ENCODE results near the gene MUS81. TPM values are rescaled to one million over a fixed set of nuclear protein-coding genes. Genes with fewer than 3 reads are reported as not detected.

Gene MUS81
- total and polyA plus RNA-seq, 2 of the 13 experiments (the other 11 are each of a cell fraction or from before 2014, with no cell fraction given), result 25.6 to 30.2 TPM

DNA sequence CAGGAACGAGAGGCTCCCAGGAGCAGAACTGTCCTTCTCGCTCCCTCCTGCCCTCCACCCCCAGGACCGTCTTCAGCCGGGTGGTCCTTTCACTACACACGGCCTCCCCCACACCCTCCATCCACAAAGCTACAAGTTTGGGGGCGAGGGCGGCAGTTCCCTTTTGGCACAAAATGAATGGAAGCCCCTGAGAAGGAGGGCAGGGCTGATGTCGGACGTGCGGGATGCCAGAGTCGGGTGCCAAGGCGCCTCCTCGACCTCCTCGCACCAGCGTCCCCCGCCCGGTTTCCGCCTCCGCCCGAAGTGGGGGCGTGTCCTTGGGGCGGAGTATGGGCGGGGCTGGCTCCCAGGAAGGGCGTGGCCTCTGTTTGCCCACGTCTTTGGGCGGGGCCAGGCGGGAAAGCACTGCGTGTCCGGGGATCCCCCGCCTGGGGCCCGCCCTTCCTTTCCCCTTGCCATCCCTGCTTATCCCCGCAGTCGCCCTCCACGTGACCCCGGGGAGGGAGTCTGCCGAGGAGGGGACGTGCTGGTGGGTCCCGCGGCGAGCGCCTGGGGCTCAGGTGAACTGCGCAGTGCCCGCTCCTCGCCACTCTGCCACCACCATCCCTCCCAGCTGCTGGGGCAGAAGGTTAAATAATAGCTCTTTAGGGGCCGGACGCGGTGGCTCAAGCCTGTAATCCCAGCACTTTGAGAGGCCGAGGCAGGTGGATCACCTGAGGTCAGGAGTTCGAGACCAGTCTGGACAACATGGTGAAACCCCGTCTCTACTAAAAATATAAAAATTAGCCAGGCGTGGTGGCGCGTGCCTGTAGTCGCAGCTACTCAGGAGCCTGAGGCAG, 13.3 kb downstream of the MUS81 start (continued):
- TF ChIP-seq HIVEP1 (CRISPR knock-in tag; IDR thresholded peaks at IDR 0.05), result peak; percentile 100
- TF ChIP-seq TEAD3 (CRISPR knock-in tag; optimal IDR thresholded peaks at IDR 0.05; ENCODE audit: borderline replicate concordance), result peak; percentile 30
- peak; percentile 79; the same call in 1 of the 2 replicates for TF ChIP-seq SRY (CRISPR knock-in tag; IDR thresholded peaks at IDR 0.05)
- peak; percentile 56; the same call in 1 of the 2 replicates for TF ChIP-seq ZNF776 (CRISPR knock-in tag; IDR thresholded peaks at IDR 0.05)
- TF ChIP-seq, protein P1, sequence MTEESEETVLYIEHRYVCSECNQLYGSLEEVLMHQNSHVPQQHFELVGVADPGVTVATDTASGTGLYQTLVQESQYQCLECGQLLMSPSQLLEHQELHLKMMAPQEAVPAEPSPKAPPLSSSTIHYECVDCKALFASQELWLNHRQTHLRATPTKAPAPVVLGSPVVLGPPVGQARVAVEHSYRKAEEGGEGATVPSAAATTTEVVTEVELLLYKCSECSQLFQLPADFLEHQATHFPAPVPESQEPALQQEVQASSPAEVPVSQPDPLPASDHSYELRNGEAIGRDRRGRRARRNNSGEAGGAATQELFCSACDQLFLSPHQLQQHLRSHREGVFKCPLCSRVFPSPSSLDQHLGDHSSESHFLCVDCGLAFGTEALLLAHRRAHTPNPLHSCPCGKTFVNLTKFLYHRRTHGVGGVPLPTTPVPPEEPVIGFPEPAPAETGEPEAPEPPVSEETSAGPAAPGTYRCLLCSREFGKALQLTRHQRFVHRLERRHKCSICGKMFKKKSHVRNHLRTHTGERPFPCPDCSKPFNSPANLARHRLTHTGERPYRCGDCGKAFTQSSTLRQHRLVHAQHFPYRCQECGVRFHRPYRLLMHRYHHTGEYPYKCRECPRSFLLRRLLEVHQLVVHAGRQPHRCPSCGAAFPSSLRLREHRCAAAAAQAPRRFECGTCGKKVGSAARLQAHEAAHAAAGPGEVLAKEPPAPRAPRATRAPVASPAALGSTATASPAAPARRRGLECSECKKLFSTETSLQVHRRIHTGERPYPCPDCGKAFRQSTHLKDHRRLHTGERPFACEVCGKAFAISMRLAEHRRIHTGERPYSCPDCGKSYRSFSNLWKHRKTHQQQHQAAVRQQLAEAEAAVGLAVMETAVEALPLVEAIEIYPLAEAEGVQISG (CRISPR knock-in tag; IDR thresholded peaks at IDR 0.05), result peak; percentile 22; the same call in 1 of the 2 replicates
- no peak for TF ChIP-seq TBX3 (IDR thresholded peaks at IDR 0.05; ENCODE audit: borderline replicate concordance)
- TF ChIP-seq, protein P2, sequence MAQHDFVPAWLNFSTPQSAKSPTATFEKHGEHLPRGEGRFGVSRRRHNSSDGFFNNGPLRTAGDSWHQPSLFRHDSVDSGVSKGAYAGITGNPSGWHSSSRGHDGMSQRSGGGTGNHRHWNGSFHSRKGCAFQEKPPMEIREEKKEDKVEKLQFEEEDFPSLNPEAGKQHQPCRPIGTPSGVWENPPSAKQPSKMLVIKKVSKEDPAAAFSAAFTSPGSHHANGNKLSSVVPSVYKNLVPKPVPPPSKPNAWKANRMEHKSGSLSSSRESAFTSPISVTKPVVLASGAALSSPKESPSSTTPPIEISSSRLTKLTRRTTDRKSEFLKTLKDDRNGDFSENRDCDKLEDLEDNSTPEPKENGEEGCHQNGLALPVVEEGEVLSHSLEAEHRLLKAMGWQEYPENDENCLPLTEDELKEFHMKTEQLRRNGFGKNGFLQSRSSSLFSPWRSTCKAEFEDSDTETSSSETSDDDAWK (CRISPR knock-in tag; IDR thresholded peaks at IDR 0.05), result no peak
- TF ChIP-seq, protein P3, sequence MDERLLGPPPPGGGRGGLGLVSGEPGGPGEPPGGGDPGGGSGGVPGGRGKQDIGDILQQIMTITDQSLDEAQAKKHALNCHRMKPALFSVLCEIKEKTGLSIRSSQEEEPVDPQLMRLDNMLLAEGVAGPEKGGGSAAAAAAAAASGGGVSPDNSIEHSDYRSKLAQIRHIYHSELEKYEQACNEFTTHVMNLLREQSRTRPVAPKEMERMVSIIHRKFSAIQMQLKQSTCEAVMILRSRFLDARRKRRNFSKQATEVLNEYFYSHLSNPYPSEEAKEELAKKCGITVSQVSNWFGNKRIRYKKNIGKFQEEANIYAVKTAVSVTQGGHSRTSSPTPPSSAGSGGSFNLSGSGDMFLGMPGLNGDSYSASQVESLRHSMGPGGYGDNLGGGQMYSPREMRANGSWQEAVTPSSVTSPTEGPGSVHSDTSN (CRISPR knock-in tag; IDR thresholded peaks at IDR 0.05), result no peak
- no peak; the same call in 1 of the 2 replicates for TF ChIP-seq NCOA2 (CRISPR knock-in tag; IDR thresholded peaks at IDR 0.05)
- TF ChIP-seq RFXAP (CRISPR knock-in tag; IDR thresholded peaks at IDR 0.05; ENCODE audit: borderline replicate concordance), result no peak
- TF ChIP-seq, protein P4, sequence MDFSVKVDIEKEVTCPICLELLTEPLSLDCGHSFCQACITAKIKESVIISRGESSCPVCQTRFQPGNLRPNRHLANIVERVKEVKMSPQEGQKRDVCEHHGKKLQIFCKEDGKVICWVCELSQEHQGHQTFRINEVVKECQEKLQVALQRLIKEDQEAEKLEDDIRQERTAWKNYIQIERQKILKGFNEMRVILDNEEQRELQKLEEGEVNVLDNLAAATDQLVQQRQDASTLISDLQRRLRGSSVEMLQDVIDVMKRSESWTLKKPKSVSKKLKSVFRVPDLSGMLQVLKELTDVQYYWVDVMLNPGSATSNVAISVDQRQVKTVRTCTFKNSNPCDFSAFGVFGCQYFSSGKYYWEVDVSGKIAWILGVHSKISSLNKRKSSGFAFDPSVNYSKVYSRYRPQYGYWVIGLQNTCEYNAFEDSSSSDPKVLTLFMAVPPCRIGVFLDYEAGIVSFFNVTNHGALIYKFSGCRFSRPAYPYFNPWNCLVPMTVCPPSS (IDR thresholded peaks at IDR 0.05), result no peak
- TF ChIP-seq KDM5B (CRISPR knock-in tag; IDR thresholded peaks at IDR 0.05; ENCODE audit: borderline replicate concordance), result peak; percentile 83
- TF ChIP-seq PAX8 (CRISPR knock-in tag; IDR thresholded peaks at IDR 0.05; ENCODE audit: borderline replicate concordance), result no peak
- TF ChIP-seq BCL6 (CRISPR knock-in tag; IDR thresholded peaks at IDR 0.05), result peak; percentile 45
- peak; percentile 35; the same call in 1 of the 2 replicates for TF ChIP-seq PHF8 (CRISPR knock-in tag; IDR thresholded peaks at IDR 0.05)
- TF ChIP-seq, protein P5, sequence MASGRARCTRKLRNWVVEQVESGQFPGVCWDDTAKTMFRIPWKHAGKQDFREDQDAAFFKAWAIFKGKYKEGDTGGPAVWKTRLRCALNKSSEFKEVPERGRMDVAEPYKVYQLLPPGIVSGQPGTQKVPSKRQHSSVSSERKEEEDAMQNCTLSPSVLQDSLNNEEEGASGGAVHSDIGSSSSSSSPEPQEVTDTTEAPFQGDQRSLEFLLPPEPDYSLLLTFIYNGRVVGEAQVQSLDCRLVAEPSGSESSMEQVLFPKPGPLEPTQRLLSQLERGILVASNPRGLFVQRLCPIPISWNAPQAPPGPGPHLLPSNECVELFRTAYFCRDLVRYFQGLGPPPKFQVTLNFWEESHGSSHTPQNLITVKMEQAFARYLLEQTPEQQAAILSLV (CRISPR knock-in tag; IDR thresholded peaks at IDR 0.05; ENCODE audit: borderline replicate concordance), result peak; percentile 69

Measured in HepG2 (cell line).